Neural cell (in vitro differentiated cells): ENCODE measurements around the gene TIGD6. TPM values are rescaled to one million over a fixed set of nuclear protein-coding genes. Genes with fewer than 3 reads are reported as not detected.

Experiments used
- H2AFZ ChIP-seq: fragments of 200-600, 300-800 bp; sonication (generic), shearing (Covaris generic); 2 replicates; pipeline ENCODE4 v1.6.0; 2014; ENCODE audit warnings: low read depth, mild to moderate bottlenecking, antibody characterized with exemption, low read length, moderate library complexity
- H3F3A ChIP-seq: fragments of 200-600 bp; shearing (Covaris generic); 2 replicates; pipeline ENCODE4 v1.6.1; 2016; ENCODE audit warnings: mild to moderate bottlenecking, moderate library complexity, mixed read lengths, antibody characterized with exemption, low read length; ENCODE audit not compliant: insufficient read depth, poor library complexity, severe bottlenecking
- H3K27ac ChIP-seq: fragments of 200-600, 300-800 bp; sonication (generic), shearing (Covaris generic); 2 replicates; pipeline ENCODE4 v1.5.1; 2014; ENCODE audit warnings: mild to moderate bottlenecking, low read length, moderate library complexity
- H3K27me3 ChIP-seq: fragments of 300-800, 200-600 bp; sonication (generic), shearing (Covaris generic); 2 replicates; pipeline ENCODE4 v1.6.0; 2014; ENCODE audit warnings: mild to moderate bottlenecking, low read depth, low read length, moderate library complexity; ENCODE audit not compliant: insufficient read depth
- H3K36me3 ChIP-seq: fragments of 300-800, 200-600 bp; sonication (generic), shearing (Covaris generic); 2 replicates; pipeline ENCODE4 v1.5.1; 2014; ENCODE audit warnings: mild to moderate bottlenecking, antibody characterized with exemption, low read length, moderate library complexity; ENCODE audit not compliant: insufficient read depth
- H3K4me2 ChIP-seq: fragments of 300-800, 200-600 bp; sonication (generic), shearing (Covaris generic); 2 replicates; pipeline ENCODE4 v1.6.0; 2014; ENCODE audit warnings: mild to moderate bottlenecking, low read length
- H3K4me3 ChIP-seq: fragments of 300-800, 200-600 bp; sonication (generic), shearing (Covaris generic); 2 replicates; pipeline ENCODE4 v1.5.1; 2014; ENCODE audit warnings: mild to moderate bottlenecking, low read length, moderate library complexity
- H3K79me2 ChIP-seq: fragments of 200-600 bp; shearing (Covaris generic); replicated peaks from 2 replicates; pipeline ENCODE4 v1.6.0; 2014; ENCODE audit warnings: mild to moderate bottlenecking, low read length, moderate library complexity; ENCODE audit not compliant: insufficient read depth
- H3K9ac ChIP-seq: fragments of 300-800, 200-600 bp; sonication (generic), shearing (Covaris generic); 2 replicates; pipeline ENCODE4 v1.6.1; 2016; ENCODE audit warnings: mild to moderate bottlenecking, low read length, mixed read lengths
- H3K9me2 ChIP-seq: fragments of 200-600 bp; shearing (Covaris generic); 2 replicates; pipeline ENCODE4 v1.6.1; 2016; ENCODE audit warnings: mild to moderate bottlenecking, low read length, mixed read lengths; ENCODE audit not compliant: insufficient read depth
- H3K9me3 ChIP-seq: fragments of 200-600, 300-800 bp; sonication (generic), shearing (Covaris generic); 2 replicates; pipeline ENCODE4 v1.6.1; 2016; ENCODE audit warnings: mild to moderate bottlenecking, mixed run types, low read length, moderate library complexity, mixed read lengths
- H4K20me1 ChIP-seq: fragments of 200-600 bp; shearing (Covaris generic); 2 replicates; pipeline ENCODE4 v1.6.1; 2016; ENCODE audit warnings: mild to moderate bottlenecking, mixed run types; ENCODE audit not compliant: insufficient read depth
- EP300 ChIP-seq: fragments of 450-650 bp; conservative IDR thresholded peaks from 2 replicates; pipeline ENCODE4 v1.6.1; 2014; ENCODE audit warnings: antibody characterized with exemption, mild to moderate bottlenecking, moderate library complexity; ENCODE audit not compliant: poor library complexity, severe bottlenecking
- EZH2 ChIP-seq: fragments of 200-600, 300-800 bp; shearing (Covaris generic), sonication (generic); IDR thresholded peaks from 2 replicates; pipeline ENCODE4 v1.6.1; 2014; ENCODE audit warnings: antibody characterized with exemption, low read length, borderline replicate concordance, mild to moderate bottlenecking; ENCODE audit not compliant: insufficient read depth, poor library complexity, severe bottlenecking
- MXI1 ChIP-seq: fragments of 450-650 bp; conservative IDR thresholded peaks from 2 replicates; pipeline ENCODE4 v1.6.1; 2014; ENCODE audit warnings: antibody characterized with exemption, mild to moderate bottlenecking; ENCODE audit not compliant: poor library complexity, severe bottlenecking
- POLR2AphosphoS5 ChIP-seq: IDR thresholded peaks from 2 replicates; pipeline ENCODE4 v1.6.1; 2012
- RAD21 ChIP-seq: fragments of 450-650 bp; conservative IDR thresholded peaks from 2 replicates; pipeline ENCODE4 v1.6.1; 2014; ENCODE audit warnings: antibody characterized with exemption, mild to moderate bottlenecking, moderate library complexity
- SMC3 ChIP-seq: fragments of 450-650 bp; conservative IDR thresholded peaks from 2 replicates; pipeline ENCODE4 v1.6.1; 2014; ENCODE audit warnings: antibody characterized with exemption, mild to moderate bottlenecking, moderate library complexity; ENCODE audit not compliant: poor library complexity
- TAF1 ChIP-seq: IDR thresholded peaks from 2 replicates; pipeline ENCODE4 v1.6.1; 2012; ENCODE audit warnings: low read depth
- polyA plus RNA-seq: library from polyadenylated mRNA; depleted of rRNA; stranded (reverse); fragments of >200 nt; gene quantifications from 2 replicates; pipeline ENCODE4 v1.2.3, GENCODE V29; 2014
- TF ChIP-seq, protein P1 (sequence below): IDR thresholded peaks from 2 replicates; pipeline ENCODE4 v1.6.1; 2012; ENCODE audit warnings: borderline replicate concordance

The TIGD6 gene
- polyA plus RNA-seq, 1 donor from 2014 or later, result 6.5 TPM

DNA sequence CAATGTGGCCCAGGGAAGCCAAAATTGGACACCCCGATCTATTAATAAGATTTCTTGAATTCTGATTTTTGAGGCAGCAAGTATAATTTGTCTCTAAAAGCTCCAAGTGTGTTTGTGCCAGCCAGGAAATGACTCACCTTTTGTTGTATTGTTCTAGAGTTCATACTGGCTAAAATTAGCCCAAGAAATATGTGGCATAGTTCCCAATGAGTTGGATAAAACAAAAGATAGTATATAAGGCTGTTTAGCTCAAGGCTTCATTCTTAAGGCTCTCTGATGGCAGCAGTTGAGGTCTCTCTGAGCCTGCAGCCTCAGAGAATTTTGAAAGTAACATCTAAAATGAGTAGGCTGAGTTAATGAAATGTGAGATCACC is 21.7 kb upstream of the TIGD6 start:
- Histone ChIP-seq H3K36me3 (no peaks in the 10 kb centered on the region), H3K9me2 (no peaks in the 10 kb centered on the region), H3K4me2 (no peak overlapping the region), H3K27ac (no peak overlapping the region), H3F3A (no peaks in the 10 kb centered on the region), H3K79me2 (no peaks in the 10 kb centered on the region), H2AFZ (no peak overlapping the region), H3K9me3 (no peaks in the 10 kb centered on the region), H4K20me1 (no peaks in the 10 kb centered on the region), H3K4me3 (no peak overlapping the region), H3K9ac (no peak overlapping the region), H3K27me3 (no peaks in the 10 kb centered on the region)
- TF ChIP-seq TAF1 (no peak), EZH2 (no peak), MXI1 (no peak), RAD21 (no peak), POLR2AphosphoS5 (no peak), SMC3 (no peak)
- TF ChIP-seq, protein P1, sequence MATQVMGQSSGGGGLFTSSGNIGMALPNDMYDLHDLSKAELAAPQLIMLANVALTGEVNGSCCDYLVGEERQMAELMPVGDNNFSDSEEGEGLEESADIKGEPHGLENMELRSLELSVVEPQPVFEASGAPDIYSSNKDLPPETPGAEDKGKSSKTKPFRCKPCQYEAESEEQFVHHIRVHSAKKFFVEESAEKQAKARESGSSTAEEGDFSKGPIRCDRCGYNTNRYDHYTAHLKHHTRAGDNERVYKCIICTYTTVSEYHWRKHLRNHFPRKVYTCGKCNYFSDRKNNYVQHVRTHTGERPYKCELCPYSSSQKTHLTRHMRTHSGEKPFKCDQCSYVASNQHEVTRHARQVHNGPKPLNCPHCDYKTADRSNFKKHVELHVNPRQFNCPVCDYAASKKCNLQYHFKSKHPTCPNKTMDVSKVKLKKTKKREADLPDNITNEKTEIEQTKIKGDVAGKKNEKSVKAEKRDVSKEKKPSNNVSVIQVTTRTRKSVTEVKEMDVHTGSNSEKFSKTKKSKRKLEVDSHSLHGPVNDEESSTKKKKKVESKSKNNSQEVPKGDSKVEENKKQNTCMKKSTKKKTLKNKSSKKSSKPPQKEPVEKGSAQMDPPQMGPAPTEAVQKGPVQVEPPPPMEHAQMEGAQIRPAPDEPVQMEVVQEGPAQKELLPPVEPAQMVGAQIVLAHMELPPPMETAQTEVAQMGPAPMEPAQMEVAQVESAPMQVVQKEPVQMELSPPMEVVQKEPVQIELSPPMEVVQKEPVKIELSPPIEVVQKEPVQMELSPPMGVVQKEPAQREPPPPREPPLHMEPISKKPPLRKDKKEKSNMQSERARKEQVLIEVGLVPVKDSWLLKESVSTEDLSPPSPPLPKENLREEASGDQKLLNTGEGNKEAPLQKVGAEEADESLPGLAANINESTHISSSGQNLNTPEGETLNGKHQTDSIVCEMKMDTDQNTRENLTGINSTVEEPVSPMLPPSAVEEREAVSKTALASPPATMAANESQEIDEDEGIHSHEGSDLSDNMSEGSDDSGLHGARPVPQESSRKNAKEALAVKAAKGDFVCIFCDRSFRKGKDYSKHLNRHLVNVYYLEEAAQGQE, result no peak

DNA sequence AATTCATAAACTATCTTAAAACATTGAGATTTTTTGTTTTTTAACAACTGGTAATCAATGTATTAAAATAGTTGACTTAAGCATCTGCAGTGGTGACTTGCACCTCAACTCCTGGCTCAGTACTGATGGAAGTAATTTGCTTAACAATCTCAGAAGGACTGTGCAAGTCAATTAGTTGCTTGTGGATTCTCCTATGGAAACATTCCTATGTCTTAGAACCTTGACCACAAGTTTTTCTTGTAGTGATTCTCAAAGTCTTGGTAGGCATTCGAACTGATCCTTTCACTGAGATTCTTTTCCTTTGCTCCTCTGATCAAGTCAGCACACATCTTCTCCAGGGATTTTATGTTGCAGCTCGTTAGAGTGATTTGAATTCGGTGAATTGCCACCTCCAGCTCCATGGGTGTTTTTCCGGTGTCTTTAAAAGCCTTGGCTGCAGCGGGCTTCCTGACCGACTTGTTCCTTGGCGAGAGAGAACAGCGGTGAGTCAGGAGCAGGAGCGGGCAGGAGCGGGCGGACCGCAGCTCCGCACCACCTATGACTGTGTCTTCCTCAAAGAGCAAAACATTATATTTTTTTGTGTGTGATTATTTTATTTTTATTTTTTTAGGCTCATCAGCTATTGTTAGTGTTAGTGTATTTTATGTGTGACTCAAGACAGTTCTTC is 21.2 kb upstream of the TIGD6 start:
- H3K4me3 ChIP-seq, result no peak overlapping the region
- H3K27me3 ChIP-seq, result no peaks in the 10 kb centered on the region
- no peak overlapping the region for H2AFZ ChIP-seq
- no peak overlapping the region for H3K9ac ChIP-seq
- H3K9me2 ChIP-seq, result no peaks in the 10 kb centered on the region
- no peak overlapping the region for H3K27ac ChIP-seq
- H3K4me2 ChIP-seq, result no peak overlapping the region
- H4K20me1 ChIP-seq, result no peaks in the 10 kb centered on the region
- no peaks in the 10 kb centered on the region for H3F3A ChIP-seq
- TF ChIP-seq EP300 (no peak), EZH2 (no peak), RAD21 (no peak), POLR2AphosphoS5 (no peak), MXI1 (no peak)
- TF ChIP-seq, protein P1, result no peak
- H3K9me3 ChIP-seq, result no peaks in the 10 kb centered on the region
- H3K79me2 ChIP-seq, result no peaks in the 10 kb centered on the region
- H3K36me3 ChIP-seq, result no peaks in the 10 kb centered on the region
